ENCODE measurements around the gene MRFAP1.

DNA sequence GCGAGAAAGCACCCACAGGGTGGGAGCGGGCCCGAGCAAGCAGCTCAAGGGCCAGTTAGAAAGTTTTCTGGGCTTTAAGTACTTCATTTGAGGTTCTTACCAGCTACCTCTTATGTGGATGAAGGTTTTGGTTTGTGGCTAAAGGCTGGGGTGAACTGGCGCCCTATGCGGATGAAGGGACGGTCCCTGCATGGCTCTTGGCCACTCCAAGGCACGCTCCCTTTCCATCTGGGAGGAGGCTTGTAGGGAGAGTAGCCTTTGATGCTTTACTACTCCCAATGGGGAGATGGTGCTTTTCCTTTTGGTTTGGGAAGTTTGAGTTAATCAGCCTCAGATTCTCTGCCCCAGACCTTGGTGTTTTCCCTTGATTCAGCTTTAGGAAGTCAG lies 17.7 kb downstream of the MRFAP1 start:
- TF ChIP-seq GATA3 (IDR thresholded peaks at IDR 0.05; ENCODE audit: low read depth, low read length): no peak
- TF ChIP-seq GATA2 (IDR thresholded peaks at IDR 0.05; ENCODE audit: low read depth, low read length): no peak

All from SH-SY5Y (cell line).